Activated CD4-positive, CD25-positive, alpha-beta regulatory T cell treated with anti-CD3 and anti-CD28 coated beads, Interleukin-2, amount 50 U/mL, for 16 hours (primary cell): Measurements from ENCODE around the gene FAM229B.
A peak's percentile ranks its signal among the peaks of the same experiment; 100 is the strongest.
"Not testable (repeated sequence)": the region's sequence is repeated elsewhere in the genome, so short reads cannot be mapped to it uniquely, and the experiment has no call there.

Source experiments
- DNase-seq: peaks from one replicate; pipeline ENCODE4 v3.0.0-alpha.2; 2020; ENCODE audit warnings: low read depth, low spot score

FAM229B gene

GRCh38 chr6:112087136-112087911, at the start of gene FAM229B, which contains the start of gene TUBE1:
TSS of gene FAM229B (plus strand) at chr6:112087591. CDS start at chr6:112099284, 11,693 bp downstream.
TSS of gene TUBE1 (minus strand) at chr6:112087482. CDS start at chr6:112087434, 48 bp downstream.
- DNase-seq, result peak; percentile 78

- no peak for DNase-seq
Measured at GRCh38 chr6:112037783-112038216, 49.6 kb upstream of the FAM229B start.

GRCh38 chr6:112038268-112038667, 49.1 kb upstream of the FAM229B start:
- no peak for DNase-seq

GRCh38 chr6:112038756-112039430, 48.5 kb upstream of the FAM229B start:
- no peak for DNase-seq

GRCh38 chr6:112039431-112039770, 48.0 kb upstream of the FAM229B start:
- no peak for DNase-seq

- no peak for DNase-seq
Measured at GRCh38 chr6:112040956-112041355, 46.4 kb upstream of the FAM229B start.

GRCh38 chr6:112041535-112041934, 45.9 kb upstream of the FAM229B start:
- no peak for DNase-seq

GRCh38 chr6:112043032-112044007, 44.1 kb upstream of the FAM229B start:
- DNase-seq, result peak; percentile 84

GRCh38 chr6:112044196-112044595, 43.2 kb upstream of the FAM229B start:
- DNase-seq, result no peak

- no peak for DNase-seq
Measured at GRCh38 chr6:112044856-112045255, 42.5 kb upstream of the FAM229B start.

- not testable (repeated sequence) for DNase-seq
Measured at GRCh38 chr6:112047523-112047922, 39.9 kb upstream of the FAM229B start.

- no peak for DNase-seq
Measured at GRCh38 chr6:112049026-112049799, 38.2 kb upstream of the FAM229B start.

GRCh38 chr6:112049996-112050395, 37.4 kb upstream of the FAM229B start:
- DNase-seq, result no peak

GRCh38 chr6:112050429-112050828, 37.0 kb upstream of the FAM229B start:
- no peak for DNase-seq

- DNase-seq, result not testable (repeated sequence)
Measured at GRCh38 chr6:112051251-112051740, 36.1 kb upstream of the FAM229B start.

- no peak for DNase-seq
Measured at GRCh38 chr6:112054001-112054400, 33.4 kb upstream of the FAM229B start, which contains the start of gene CCN6. TSS of gene CCN6 (plus strand) at chr6:112054104. CDS start at chr6:112054358, 254 bp downstream.

GRCh38 chr6:112054555-112055190, 32.7 kb upstream of the FAM229B start:
- DNase-seq, result no peak

GRCh38 chr6:112058243-112059032, 29.0 kb upstream of the FAM229B start:
- no peak for DNase-seq

- DNase-seq, result no peak
Measured at GRCh38 chr6:112061605-112062004, 25.8 kb upstream of the FAM229B start.
